Measurements from ENCODE around the gene ESAM. TPM values are rescaled to one million over a fixed set of nuclear protein-coding genes. Genes with fewer than 3 reads are reported as not detected.

Gene ESAM
- total and polyA plus RNA-seq, 2 experiments from 2014 or later: 0.32 TPM; not detected in 1

GRCh38 chr11:124738713-124739478, 23.2 kb downstream of the ESAM start:
- Histone ChIP-seq H3K79me2 (replicated peaks; ENCODE audit: insufficient read depth) (no peaks in the 10 kb centered on the region), H3K4me3 (peak overlapping the region; percentile 84), H3K27me3 (ENCODE audit: insufficient read depth) (peaks cover 95% of the 10 kb centered on the region), H3K9me2 (ENCODE audit: insufficient read depth) (no peaks in the 10 kb centered on the region), H3K27ac (ENCODE audit: low read depth) (no peak overlapping the region), H3K4me2 (peak overlapping the region; percentile 96), H3K4me1 (ENCODE audit: insufficient read depth) (peaks cover 24% of the 10 kb centered on the region), H4K20me1 (replicated peaks; ENCODE audit: insufficient read depth) (peaks cover 16% of the 10 kb centered on the region), H3K36me3 (ENCODE audit: insufficient read depth) (no peaks in the 10 kb centered on the region), H2AFZ (peak overlapping the region; percentile 94), H3F3A (replicated peaks; ENCODE audit: low read depth) (no peaks in the 10 kb centered on the region)
- ATAC-seq (no peak), DNase-seq (ENCODE audit: low spot score) (no peak)
- peaks cover 77% of the 10 kb centered on the region for H3K27me3 Mint-ChIP-seq (ENCODE audit: insufficient read depth, low read depth, poor library complexity)
- TF ChIP-seq ZNF331 (CRISPR knock-in tag; IDR thresholded peaks at IDR 0.05; ENCODE audit: low read depth): no peak
- no peak for TF ChIP-seq STAT1 (IDR thresholded peaks at IDR 0.05; ENCODE audit: unreplicated experiment)
- TF ChIP-seq EZH2 (IDR thresholded peaks at IDR 0.05; ENCODE audit: low read depth, unreplicated experiment): peak; percentile 81
- TF ChIP-seq, protein P1, sequence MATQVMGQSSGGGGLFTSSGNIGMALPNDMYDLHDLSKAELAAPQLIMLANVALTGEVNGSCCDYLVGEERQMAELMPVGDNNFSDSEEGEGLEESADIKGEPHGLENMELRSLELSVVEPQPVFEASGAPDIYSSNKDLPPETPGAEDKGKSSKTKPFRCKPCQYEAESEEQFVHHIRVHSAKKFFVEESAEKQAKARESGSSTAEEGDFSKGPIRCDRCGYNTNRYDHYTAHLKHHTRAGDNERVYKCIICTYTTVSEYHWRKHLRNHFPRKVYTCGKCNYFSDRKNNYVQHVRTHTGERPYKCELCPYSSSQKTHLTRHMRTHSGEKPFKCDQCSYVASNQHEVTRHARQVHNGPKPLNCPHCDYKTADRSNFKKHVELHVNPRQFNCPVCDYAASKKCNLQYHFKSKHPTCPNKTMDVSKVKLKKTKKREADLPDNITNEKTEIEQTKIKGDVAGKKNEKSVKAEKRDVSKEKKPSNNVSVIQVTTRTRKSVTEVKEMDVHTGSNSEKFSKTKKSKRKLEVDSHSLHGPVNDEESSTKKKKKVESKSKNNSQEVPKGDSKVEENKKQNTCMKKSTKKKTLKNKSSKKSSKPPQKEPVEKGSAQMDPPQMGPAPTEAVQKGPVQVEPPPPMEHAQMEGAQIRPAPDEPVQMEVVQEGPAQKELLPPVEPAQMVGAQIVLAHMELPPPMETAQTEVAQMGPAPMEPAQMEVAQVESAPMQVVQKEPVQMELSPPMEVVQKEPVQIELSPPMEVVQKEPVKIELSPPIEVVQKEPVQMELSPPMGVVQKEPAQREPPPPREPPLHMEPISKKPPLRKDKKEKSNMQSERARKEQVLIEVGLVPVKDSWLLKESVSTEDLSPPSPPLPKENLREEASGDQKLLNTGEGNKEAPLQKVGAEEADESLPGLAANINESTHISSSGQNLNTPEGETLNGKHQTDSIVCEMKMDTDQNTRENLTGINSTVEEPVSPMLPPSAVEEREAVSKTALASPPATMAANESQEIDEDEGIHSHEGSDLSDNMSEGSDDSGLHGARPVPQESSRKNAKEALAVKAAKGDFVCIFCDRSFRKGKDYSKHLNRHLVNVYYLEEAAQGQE (IDR thresholded peaks at IDR 0.05; ENCODE audit: unreplicated experiment): no peak
- peaks cover 14% of the 10 kb centered on the region for H3K4me1 Mint-ChIP-seq
- no peak overlapping the region for H3K27ac Mint-ChIP-seq
- H3K4me3 Mint-ChIP-seq: peak overlapping the region; percentile 77
- H3K9me3 Mint-ChIP-seq: no peaks in the 10 kb centered on the region
- H3K36me3 Mint-ChIP-seq (ENCODE audit: low read depth): no peaks in the 10 kb centered on the region; the same call in 2 of the 3 replicates

GRCh38 chr11:124737638-124738305, 24.3 kb downstream of the ESAM start:
- Mint-ChIP-seq H3K27me3 (ENCODE audit: insufficient read depth, low read depth, poor library complexity) (peaks cover 66% of the 10 kb centered on the region), H3K4me1 (peaks cover 14% of the 10 kb centered on the region), H3K27ac (no peak overlapping the region), H3K36me3 (ENCODE audit: low read depth) (no peaks in the 10 kb centered on the region; the same call in 2 of the 3 replicates), H3K9me3 (no peaks in the 10 kb centered on the region), H3K4me3 (no peak overlapping the region)
- TF ChIP-seq ZNF114 (CRISPR knock-in tag; IDR thresholded peaks at IDR 0.05): no peak
- peaks cover 11% of the 10 kb centered on the region for H4K20me1 ChIP-seq (replicated peaks; ENCODE audit: insufficient read depth)
- H3K9me2 ChIP-seq (ENCODE audit: insufficient read depth): no peaks in the 10 kb centered on the region
- no peaks in the 10 kb centered on the region for H3F3A ChIP-seq (replicated peaks; ENCODE audit: low read depth)
- H3K27me3 ChIP-seq (ENCODE audit: insufficient read depth): peaks cover 85% of the 10 kb centered on the region
- no peaks in the 10 kb centered on the region for H3K36me3 ChIP-seq (ENCODE audit: insufficient read depth)
- ATAC-seq (no peak), DNase-seq (ENCODE audit: low spot score) (no peak)
- H3K79me2 ChIP-seq (replicated peaks; ENCODE audit: insufficient read depth): no peaks in the 10 kb centered on the region
- no peak overlapping the region for H3K4me3 ChIP-seq
- H3K27ac ChIP-seq (ENCODE audit: low read depth): no peak overlapping the region
- no peak overlapping the region for H2AFZ ChIP-seq
- H3K4me2 ChIP-seq: no peak overlapping the region
- peaks cover 24% of the 10 kb centered on the region for H3K4me1 ChIP-seq (ENCODE audit: insufficient read depth)

All from GM23338 (cell line).